K562 (cell line): ENCODE data around the gene CTBP2. TPM values are rescaled to one million over a fixed set of nuclear protein-coding genes. Genes with fewer than 3 reads are reported as not detected.
"Not testable (repeated sequence)": the region's sequence is repeated elsewhere in the genome, so short reads cannot be mapped to it uniquely, and the experiment has no call there.

Experiments
- ATAC-seq: fragments of 200-7000 bp; cut with Tn5 transposase; 3 replicates; pipeline ENCODE4 v1.9.1; 2020; ENCODE audit warnings: moderate library complexity
- BruUV-seq: library from RNA; stranded (reverse); fragments of 400-500 nt; replicated peaks from 2 replicates; lab custom pipeline; 2021; lab: Mats Ljungman, UMichigan
- CTCF ChIA-PET: fragments of 300-600 bp; formaldehyde crosslinking; extraction: SDS; loops from one replicate; lab custom pipeline; 2021; ENCODE audit warnings: low intra/inter-chr PET ratio; lab: Yijun Ruan, JAX
- POLR2A ChIA-PET: fragments of 300-600, 350-650 bp; sonication (Branson Sonifier 250); formaldehyde crosslinking; extraction: SDS; loops from one replicate; lab custom pipeline; 2021; ENCODE audit warnings: antibody characterized with exemption, inconsistent platforms; lab: Yijun Ruan, JAX
- DNase-seq, 4 experiments: peaks; one replicate each; pipeline versions ENCODE4 v3.0.0 to v3.0.0-alpha.2; 2011 to 2018; ENCODE audit warnings: low spot score in 3 of 4, mixed read lengths in 3 of 4; ENCODE audit errors: extremely low read depth in 1 of 4
- FAIRE-seq: peaks from 2 replicates; lab custom pipeline; 2011; peaks lifted over from hg19 to GRCh38; lab: Jason Lieb, UNC
- H2AFZ ChIP-seq: 2 replicates; pipeline ENCODE4 v1.6.0; 2011; ENCODE audit warnings: low read depth, low read length, control low read depth, inconsistent platforms
- H3K27ac ChIP-seq: fragments of 200-600 bp; 3 replicates; pipeline ENCODE4 v1.8.0; 2011; ENCODE audit warnings: low read depth, mild to moderate bottlenecking, control low read depth, inconsistent platforms, low read length, moderate library complexity, mixed read lengths; ENCODE audit errors: extremely low read depth
- H3K27me3 ChIP-seq, 2 experiments: fragments of 300-600 bp in 1 of 2; 2 replicates in 1 of 2; 3 replicates in 1 of 2; pipeline versions ENCODE4 v1.6.0 to v1.8.0; 2011; ENCODE audit warnings: inconsistent platforms in 2 of 2, low read length in 2 of 2, mild to moderate bottlenecking in 1 of 2, mixed read lengths in 1 of 2, moderate library complexity in 1 of 2; ENCODE audit not compliant: control insufficient read depth in 2 of 2, insufficient read depth in 2 of 2
- H3K36me3 ChIP-seq: fragments of 300-600 bp; 3 replicates; pipeline ENCODE4 v1.8.0; 2011; ENCODE audit warnings: mild to moderate bottlenecking, low read length, inconsistent platforms; ENCODE audit not compliant: control insufficient read depth, insufficient read depth
- H3K4me1 ChIP-seq, 2 experiments: fragments of 200-600 bp in 1 of 2; replicated peaks in 1 of 2; 2 replicates in 1 of 2; 3 replicates in 1 of 2; pipeline versions ENCODE4 v1.5.1 to v1.8.0; 2011; ENCODE audit warnings: inconsistent platforms in 2 of 2, low read length in 2 of 2, mild to moderate bottlenecking in 1 of 2, mixed read lengths in 1 of 2, moderate library complexity in 1 of 2; ENCODE audit not compliant: control insufficient read depth in 2 of 2, insufficient read depth in 2 of 2
- H3K4me2 ChIP-seq: 2 replicates; pipeline ENCODE4 v1.6.1; 2011; ENCODE audit warnings: low read length, control low read depth, inconsistent platforms, mixed read lengths; ENCODE audit not compliant: insufficient read depth
- H3K4me3 ChIP-seq: fragments of 200-600 bp; sonication (generic), shearing (Covaris generic); 2 replicates; pipeline ENCODE4 v1.5.1; 2016; ENCODE audit warnings: control low read depth, inconsistent platforms
- H3K79me2 ChIP-seq: fragments of 200-600 bp; 3 replicates; pipeline ENCODE4 v1.8.0; 2011; ENCODE audit warnings: low read length, inconsistent platforms; ENCODE audit not compliant: control insufficient read depth, insufficient read depth
- H3K9ac ChIP-seq, 2 experiments: 2 replicates each; pipeline versions ENCODE4 v1.6.0 to v1.6.1; 2011; ENCODE audit warnings: low read depth in 2 of 2, low read length in 2 of 2, control low read depth in 1 of 2, inconsistent platforms in 1 of 2, mild to moderate bottlenecking in 1 of 2, mixed read lengths in 1 of 2; ENCODE audit not compliant: insufficient read depth in 1 of 2
- H3K9me1 ChIP-seq: one replicate; pipeline ENCODE4 v1.6.0; 2011; ENCODE audit warnings: inconsistent platforms, mild to moderate bottlenecking, low read length, moderate library complexity; ENCODE audit not compliant: control insufficient read depth, insufficient read depth
- H3K9me3 ChIP-seq: replicated peaks from 2 replicates; pipeline ENCODE4 v1.5.1; 2011; ENCODE audit warnings: low read depth, low read length, inconsistent platforms; ENCODE audit not compliant: control insufficient read depth, insufficient read depth
- H4K20me1 ChIP-seq: replicated peaks from 2 replicates; pipeline ENCODE4 v1.6.1; 2011; ENCODE audit warnings: low read length, inconsistent platforms, mixed read lengths; ENCODE audit not compliant: control insufficient read depth, insufficient read depth
- HSF4 ChIP-seq: fragments of 250-450 bp; sonication (Bioruptor Pico); IDR thresholded peaks from 2 replicates; pipeline ENCODE4 v2.1.2; 2022; ENCODE audit warnings: mild to moderate bottlenecking, moderate library complexity, borderline replicate concordance
- ZNF778 ChIP-seq: fragments of 450-650 bp; formaldehyde crosslinking; IDR thresholded peaks from 2 replicates; pipeline ENCODE4 v1.4.0; 2020; ENCODE audit warnings: mild to moderate bottlenecking, moderate library complexity
- WGBS: fragments of 100-300 bp; shearing (Covaris generic); methylation state at CpG from one replicate; pipeline ENCODE4 v1.1.6; 2016; ENCODE audit warnings: low coverage, mixed read lengths; ENCODE audit not compliant: insufficient coverage; ENCODE audit errors: missing lambda C conversion rate; 5-methylcytosine and 5-hydroxymethylcytosine counted together
- in situ Hi-C: fragments of 300-500 bp; cut with MboI; formaldehyde crosslinking; loops from 4 replicates; pipeline ENCODE4 v1.15.0; 2018; ENCODE audit warnings: inconsistent platforms, mixed read lengths
- intact Hi-C: fragments of 100-400 bp; cut with micrococcal nuclease; formaldehyde crosslinking; loops from 2 replicates; pipeline ENCODE4 v1.14.2; 2022
- polyA plus RNA-seq, 8 experiments: library from polyadenylated mRNA; depleted of rRNA in 4 of 8; stranded (reverse) in 5 of 8; unstranded in 3 of 8; fragments of >200 nt; fragmentation: Nextera tagmentation in 2 of 8; fragmentation: Illumina TruSeq in 1 of 8; extraction: Ambion mirVana in 2 of 8; extraction: Trizol in 1 of 8; gene quantifications; 2 replicates each; pipeline versions ENCODE4 v1.2.1 to v1.2.3, GENCODE V29; 2011 to 2014; ENCODE audit warnings: inconsistent platforms in 1 of 8, missing spikeins in 1 of 8
- total RNA-seq, 7 experiments: library from RNA; depleted of rRNA in 6 of 7; stranded (reverse); fragments of >200 nt in 6 of 7; fragmentation: Illumina TruSeq in 2 of 7; extraction: Trizol in 2 of 7; gene quantifications; 2 replicates each; pipeline versions ENCODE4 v1.2.1 to v1.2.3, GENCODE V29; 2011 to 2021; ENCODE audit warnings: low replicate concordance in 1 of 7
- TF ChIP-seq, protein P1 (sequence below): fragments of 250-450 bp; sonication (Bioruptor Pico); IDR thresholded peaks from 2 replicates; pipeline ENCODE4 v1.8.0; 2022; ENCODE audit warnings: moderate library complexity, mild to moderate bottlenecking, inconsistent platforms
- TF ChIP-seq, protein P2 (sequence below): sonication (generic); formaldehyde crosslinking; IDR thresholded peaks from 2 replicates; pipeline ENCODE4 v1.8.1; 2023; ENCODE audit warnings: mild to moderate bottlenecking, missing genetic modification reagents
- TF ChIP-seq, protein P3 (sequence below): fragments of 250-450 bp; sonication (Bioruptor Pico); IDR thresholded peaks from 2 replicates; pipeline ENCODE4 v1.8.0; 2022; ENCODE audit warnings: moderate library complexity, mild to moderate bottlenecking, inconsistent platforms

CTBP2 gene
- total and polyA plus RNA-seq, 9 of the 15 experiments (the other 6 are each of a cell fraction or from before 2014, with no cell fraction given): 1.3 to 8.8 (median 5.1) TPM

DNA sequence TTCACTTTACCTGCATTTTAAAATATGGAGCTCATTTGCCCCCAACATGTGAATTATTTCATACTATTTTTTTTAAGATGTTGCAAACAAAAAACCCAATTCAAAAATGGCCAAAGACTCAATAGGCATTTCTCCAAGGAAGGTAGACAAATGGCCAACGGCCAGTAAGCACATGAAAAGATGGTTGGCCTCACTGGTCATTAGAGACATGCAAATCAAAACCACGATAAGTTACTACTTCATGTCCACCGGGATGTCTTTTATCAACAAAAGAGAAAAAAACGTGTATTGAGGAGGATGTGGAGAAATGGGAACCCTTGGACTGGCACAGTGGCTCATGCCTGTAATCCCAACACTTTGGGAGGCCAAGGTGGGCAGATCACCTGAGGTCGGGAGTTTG, 3.4 kb upstream of the CTBP2 start:
- WGBS: 34% methylated on average over 5 of the region's 5 CpGs
- intact Hi-C loops: no loop called here

DNA sequence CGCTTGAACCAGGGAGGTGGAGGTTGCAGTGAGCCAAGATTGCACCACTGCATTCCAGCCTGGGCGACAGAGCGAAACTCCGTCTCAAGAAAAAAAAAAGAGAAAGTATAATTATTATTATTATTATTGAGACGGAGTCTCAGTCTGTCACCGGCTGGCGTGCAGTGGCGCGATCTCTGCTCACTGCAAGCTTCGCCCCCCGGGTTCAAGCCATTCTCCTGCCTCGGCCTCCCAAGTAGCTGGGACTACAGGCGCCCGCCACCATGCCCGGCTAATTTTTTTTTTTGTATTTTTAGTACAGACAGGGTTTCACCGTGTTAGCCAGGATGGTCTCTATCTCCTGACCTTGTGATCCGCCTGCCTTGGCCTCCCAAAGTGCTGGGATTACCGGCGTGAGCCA, 2.9 kb upstream of the CTBP2 start:
- peaks cover 0 to 25% of the 10 kb centered on the region in 2 experiments; a peak in 3 of 5 replicates for H3K4me1 ChIP-seq
- intact Hi-C loops, H3K36me3 ChIP-seq, H2AFZ ChIP-seq, FAIRE-seq, H3K27me3 ChIP-seq, ATAC-seq, DNase-seq, H3K9ac ChIP-seq, H3K27ac ChIP-seq, CTCF ChIA-PET, H4K20me1 ChIP-seq, H3K4me2 ChIP-seq, POLR2A ChIA-PET, H3K9me3 ChIP-seq, H3K9me1 ChIP-seq, H3K4me3 ChIP-seq, BruUV-seq: not testable (repeated sequence)
- 93% methylated on average over 11 of the region's 19 CpGs for WGBS
- H3K79me2 ChIP-seq: peaks cover 15% of the 10 kb centered on the region
- in situ Hi-C loops: loop anchor here (25.0 kb wide), 1 partner anchor 226 kb away; the partner anchor contains the start of gene ZRANB1

More for the DNA sequence above, 3.4 kb upstream of the CTBP2 start:
- no peaks in the 10 kb centered on the region for H3K9me3 ChIP-seq
- no peak overlapping the region for H3K9ac ChIP-seq
- peaks cover 0 to 25% of the 10 kb centered on the region in 2 experiments; a peak in 3 of 5 replicates for H3K4me1 ChIP-seq
- ChIA-PET POLR2A (no interaction called here), CTCF (no interaction called here)
- TF ChIP-seq HSF4 (CRISPR knock-in tag): no peak
- TF ChIP-seq, protein P1, sequence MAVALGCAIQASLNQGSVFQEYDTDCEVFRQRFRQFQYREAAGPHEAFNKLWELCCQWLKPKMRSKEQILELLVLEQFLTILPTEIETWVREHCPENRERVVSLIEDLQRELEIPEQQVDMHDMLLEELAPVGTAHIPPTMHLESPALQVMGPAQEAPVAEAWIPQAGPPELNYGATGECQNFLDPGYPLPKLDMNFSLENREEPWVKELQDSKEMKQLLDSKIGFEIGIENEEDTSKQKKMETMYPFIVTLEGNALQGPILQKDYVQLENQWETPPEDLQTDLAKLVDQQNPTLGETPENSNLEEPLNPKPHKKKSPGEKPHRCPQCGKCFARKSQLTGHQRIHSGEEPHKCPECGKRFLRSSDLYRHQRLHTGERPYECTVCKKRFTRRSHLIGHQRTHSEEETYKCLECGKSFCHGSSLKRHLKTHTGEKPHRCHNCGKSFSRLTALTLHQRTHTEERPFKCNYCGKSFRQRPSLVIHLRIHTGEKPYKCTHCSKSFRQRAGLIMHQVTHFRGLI (CRISPR knock-in tag): peak; percentile 81; the same call in 1 of the 2 replicates
- TF ChIP-seq, protein P2, sequence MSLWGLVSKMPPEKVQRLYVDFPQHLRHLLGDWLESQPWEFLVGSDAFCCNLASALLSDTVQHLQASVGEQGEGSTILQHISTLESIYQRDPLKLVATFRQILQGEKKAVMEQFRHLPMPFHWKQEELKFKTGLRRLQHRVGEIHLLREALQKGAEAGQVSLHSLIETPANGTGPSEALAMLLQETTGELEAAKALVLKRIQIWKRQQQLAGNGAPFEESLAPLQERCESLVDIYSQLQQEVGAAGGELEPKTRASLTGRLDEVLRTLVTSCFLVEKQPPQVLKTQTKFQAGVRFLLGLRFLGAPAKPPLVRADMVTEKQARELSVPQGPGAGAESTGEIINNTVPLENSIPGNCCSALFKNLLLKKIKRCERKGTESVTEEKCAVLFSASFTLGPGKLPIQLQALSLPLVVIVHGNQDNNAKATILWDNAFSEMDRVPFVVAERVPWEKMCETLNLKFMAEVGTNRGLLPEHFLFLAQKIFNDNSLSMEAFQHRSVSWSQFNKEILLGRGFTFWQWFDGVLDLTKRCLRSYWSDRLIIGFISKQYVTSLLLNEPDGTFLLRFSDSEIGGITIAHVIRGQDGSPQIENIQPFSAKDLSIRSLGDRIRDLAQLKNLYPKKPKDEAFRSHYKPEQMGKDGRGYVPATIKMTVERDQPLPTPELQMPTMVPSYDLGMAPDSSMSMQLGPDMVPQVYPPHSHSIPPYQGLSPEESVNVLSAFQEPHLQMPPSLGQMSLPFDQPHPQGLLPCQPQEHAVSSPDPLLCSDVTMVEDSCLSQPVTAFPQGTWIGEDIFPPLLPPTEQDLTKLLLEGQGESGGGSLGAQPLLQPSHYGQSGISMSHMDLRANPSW: no peak
- TF ChIP-seq, protein P3, sequence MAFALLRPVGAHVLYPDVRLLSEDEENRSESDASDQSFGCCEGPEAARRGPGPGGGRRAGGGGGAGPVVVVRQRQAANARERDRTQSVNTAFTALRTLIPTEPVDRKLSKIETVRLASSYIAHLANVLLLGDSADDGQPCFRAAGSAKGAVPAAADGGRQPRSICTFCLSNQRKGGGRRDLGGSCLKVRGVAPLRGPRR (CRISPR knock-in tag): no peak
- no peak for TF ChIP-seq ZNF778 (CRISPR knock-in tag)
- H3K27me3 ChIP-seq: peaks cover 0 to 5% of the 10 kb centered on the region in 2 experiments; a peak in 2 of 5 replicates
- H3K27ac ChIP-seq: no peak overlapping the region
- no peak overlapping the region for H2AFZ ChIP-seq
- no peak for ATAC-seq
- no peaks in the 10 kb centered on the region for H3K36me3 ChIP-seq
- no peak for FAIRE-seq
- in situ Hi-C loops: loop anchor here (25.0 kb wide), 1 partner anchor 227 kb away; the partner anchor contains the start of gene ZRANB1
- BruUV-seq: no TSS peak
- H3K9me1 ChIP-seq: no peaks in the 10 kb centered on the region
- no peak overlapping the region for H3K4me3 ChIP-seq
- DNase-seq: no peak
- H3K4me2 ChIP-seq: no peak overlapping the region
- no peaks in the 10 kb centered on the region for H4K20me1 ChIP-seq
- H3K79me2 ChIP-seq: peaks cover 10% of the 10 kb centered on the region
